WTC11 (cell line): ENCODE measurements around the gene TSPAN1. TPM values are rescaled to one million over a fixed set of nuclear protein-coding genes. Genes with fewer than 3 reads are reported as not detected.

Source experiments
- ATAC-seq: fragments of 200-7000 bp; cut with Tn5 transposase; 2 replicates; pipeline ENCODE4 v1.10.0; 2021; ENCODE audit warnings: mild to moderate bottlenecking, moderate library complexity
- CTCF ChIA-PET: fragments of 300-600 bp; sonication (Branson Sonifier 250); formaldehyde crosslinking; loops from one replicate; lab custom pipeline; 2021; ENCODE audit warnings: antibody characterized with exemption; lab: Charles Lee
- POLR2A ChIA-PET: fragments of 350-600 bp; sonication (Branson Sonifier 250); formaldehyde crosslinking; loops from one replicate; lab custom pipeline; 2021; ENCODE audit warnings: antibody characterized with exemption; lab: Charles Lee
- DNase-seq: peaks from one replicate; pipeline ENCODE4 v3.0.0; 2021; ENCODE audit warnings: low spot score
- H3K27ac Mint-ChIP-seq: 2 replicates; pipeline ENCODE4 v1.8.0; 2021; ENCODE audit warnings: mixed read lengths
- H3K27me3 Mint-ChIP-seq: 2 replicates; pipeline ENCODE4 v1.8.0; 2021; ENCODE audit warnings: low read depth, mild to moderate bottlenecking, moderate library complexity, mixed read lengths
- H3K36me3 Mint-ChIP-seq: 2 replicates; pipeline ENCODE4 v1.8.0; 2021; ENCODE audit warnings: mixed read lengths
- H3K4me1 Mint-ChIP-seq: 2 replicates; pipeline ENCODE4 v1.8.0; 2022; ENCODE audit warnings: mixed read lengths
- H3K4me3 Mint-ChIP-seq: 2 replicates; pipeline ENCODE4 v1.8.0; 2021; ENCODE audit warnings: mild to moderate bottlenecking, moderate library complexity, mixed read lengths
- H3K9me3 Mint-ChIP-seq: 2 replicates; pipeline ENCODE4 v1.8.0; 2021; ENCODE audit warnings: mixed read lengths
- FOXJ3 ChIP-seq: sonication (generic); formaldehyde crosslinking; IDR thresholded peaks from 2 replicates; pipeline ENCODE4 v1.9.0; 2021; ENCODE audit warnings: missing genetic modification reagents, mild to moderate bottlenecking, borderline replicate concordance
- NFYB ChIP-seq: sonication (generic); formaldehyde crosslinking; conservative IDR thresholded peaks from 2 replicates; pipeline ENCODE4 v1.8.0; 2022; ENCODE audit warnings: low read depth, missing genetic modification reagents
- NR3C1 ChIP-seq: sonication (generic); formaldehyde crosslinking; conservative IDR thresholded peaks from 2 replicates; pipeline ENCODE4 v1.8.1; 2023; ENCODE audit warnings: low read depth, mild to moderate bottlenecking, missing genetic modification reagents
- OVOL2 ChIP-seq: fragments of 250-450 bp; sonication (Bioruptor Pico); IDR thresholded peaks from 2 replicates; pipeline ENCODE4 v1.9.0; 2021; ENCODE audit warnings: mild to moderate bottlenecking, borderline replicate concordance
- PRRX2 ChIP-seq: fragments of 250-450 bp; sonication (Bioruptor Pico); IDR thresholded peaks from 2 replicates; pipeline ENCODE4 v1.8.0; 2021; ENCODE audit warnings: mild to moderate bottlenecking
- TP53 ChIP-seq: sonication (generic); formaldehyde crosslinking; IDR thresholded peaks from 2 replicates; pipeline ENCODE4 v1.8.1; 2023; ENCODE audit warnings: mild to moderate bottlenecking, missing genetic modification reagents
- ZNF138 ChIP-seq: sonication (generic); formaldehyde crosslinking; conservative IDR thresholded peaks from 2 replicates; pipeline ENCODE4 v1.8.1; 2022; ENCODE audit warnings: mild to moderate bottlenecking, moderate library complexity, missing genetic modification reagents
- ZNF219 ChIP-seq: sonication (generic); formaldehyde crosslinking; IDR thresholded peaks from 2 replicates; pipeline ENCODE4 v1.8.0; 2023; ENCODE audit warnings: missing genetic modification reagents, mild to moderate bottlenecking, borderline replicate concordance
- ZNF317 ChIP-seq: sonication (generic); formaldehyde crosslinking; IDR thresholded peaks from 2 replicates; pipeline ENCODE4 v1.8.1; 2023; ENCODE audit warnings: low read depth, mild to moderate bottlenecking, moderate library complexity, missing genetic modification reagents, borderline replicate concordance
- ZNF423 ChIP-seq: fragments of 250-450 bp; sonication (Bioruptor Pico); IDR thresholded peaks from 2 replicates; pipeline ENCODE4 v2.1.2; 2022; ENCODE audit warnings: mild to moderate bottlenecking, moderate library complexity
- total RNA-seq: library from RNA; stranded (reverse); gene quantifications from 3 replicates; pipeline ENCODE4 v1.2.3, GENCODE V29; 2021
- TF ChIP-seq, protein P1 (sequence below): fragments of 250-450 bp; sonication (Bioruptor Pico); IDR thresholded peaks from 2 replicates; pipeline ENCODE4 v1.9.0; 2021; ENCODE audit warnings: moderate library complexity, mild to moderate bottlenecking, inconsistent platforms, borderline replicate concordance
- TF ChIP-seq, protein P2 (sequence below): sonication (generic); formaldehyde crosslinking; IDR thresholded peaks from 2 replicates; pipeline ENCODE4 v1.8.0; 2022; ENCODE audit warnings: mild to moderate bottlenecking, missing genetic modification reagents
- TF ChIP-seq, protein P3 (sequence below): sonication (generic); formaldehyde crosslinking; IDR thresholded peaks from 2 replicates; pipeline ENCODE4 v1.8.0; 2023; ENCODE audit warnings: mild to moderate bottlenecking, missing genetic modification reagents
- TF ChIP-seq, protein P4 (sequence below): sonication (generic); formaldehyde crosslinking; IDR thresholded peaks from 2 replicates; pipeline ENCODE4 v1.8.0; 2022; ENCODE audit warnings: missing genetic modification reagents

The TSPAN1 gene
- total RNA-seq, 1 experiment from 2014 or later: 0.50 TPM

DNA sequence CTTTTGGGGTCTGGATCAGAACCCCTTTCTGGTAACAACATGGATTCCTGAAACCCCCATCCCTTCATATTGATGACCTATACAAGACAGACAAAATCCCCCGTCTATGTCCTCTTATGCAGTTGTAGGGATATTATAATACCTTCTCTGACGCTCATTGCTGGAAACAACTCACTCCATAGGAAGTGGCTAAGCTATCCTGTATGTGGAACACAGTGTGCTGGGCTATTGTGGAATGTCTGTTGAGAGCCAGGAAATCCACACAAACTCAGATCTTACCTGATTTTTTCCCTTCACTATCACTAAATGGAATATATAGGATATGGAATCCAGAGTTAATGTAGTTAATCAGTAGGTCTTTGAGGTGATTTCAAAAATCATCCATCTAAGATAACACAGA, 24.8 kb upstream of the TSPAN1 start:
- CTCF ChIA-PET: no interaction called here
- DNase-seq (no peak), ATAC-seq (no peak)
- Mint-ChIP-seq H3K4me3 (no peak overlapping the region), H3K4me1 (peaks cover 9% of the 10 kb centered on the region), H3K27me3 (peaks cover 3% of the 10 kb centered on the region; the same call in 1 of the 2 replicates), H3K36me3 (no peaks in the 10 kb centered on the region), H3K9me3 (peaks cover 3% of the 10 kb centered on the region), H3K27ac (no peak overlapping the region)
- POLR2A ChIA-PET: no interaction called here
- TF ChIP-seq PRRX2 (CRISPR knock-in tag) (no peak), ZNF138 (CRISPR knock-in tag) (no peak), ZNF317 (CRISPR knock-in tag) (no peak), NR3C1 (CRISPR knock-in tag) (no peak), FOXJ3 (CRISPR knock-in tag) (no peak)

DNA sequence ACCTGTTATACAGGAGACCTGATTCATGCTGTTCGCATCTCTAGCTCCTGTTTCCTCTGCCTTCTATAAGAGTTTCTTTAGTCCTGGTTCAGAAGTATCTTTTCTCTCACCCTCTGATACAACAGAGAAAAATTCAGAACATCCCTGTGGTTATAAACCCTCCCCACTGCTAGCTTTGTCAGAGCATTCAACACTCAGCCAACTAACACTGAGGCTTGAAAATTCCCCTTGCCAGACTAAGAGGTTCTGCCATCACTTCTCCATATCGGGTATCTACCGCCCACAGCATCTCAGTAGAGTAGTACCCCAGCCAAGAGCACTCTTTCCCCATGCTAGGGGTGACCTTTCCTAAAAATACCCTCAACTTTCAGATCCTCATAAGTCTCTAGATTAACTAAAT, 22.9 kb upstream of the TSPAN1 start:
- Mint-ChIP-seq H3K9me3 (peaks cover 3% of the 10 kb centered on the region), H3K4me3 (no peak overlapping the region), H3K27ac (no peak overlapping the region), H3K36me3 (no peaks in the 10 kb centered on the region), H3K27me3 (no peaks in the 10 kb centered on the region), H3K4me1 (peaks cover 9% of the 10 kb centered on the region)
- CTCF ChIA-PET: no interaction called here
- POLR2A ChIA-PET: no interaction called here
- ATAC-seq (no peak), DNase-seq (no peak)
- TF ChIP-seq ZNF219 (CRISPR knock-in tag): no peak
- TF ChIP-seq, protein P1, sequence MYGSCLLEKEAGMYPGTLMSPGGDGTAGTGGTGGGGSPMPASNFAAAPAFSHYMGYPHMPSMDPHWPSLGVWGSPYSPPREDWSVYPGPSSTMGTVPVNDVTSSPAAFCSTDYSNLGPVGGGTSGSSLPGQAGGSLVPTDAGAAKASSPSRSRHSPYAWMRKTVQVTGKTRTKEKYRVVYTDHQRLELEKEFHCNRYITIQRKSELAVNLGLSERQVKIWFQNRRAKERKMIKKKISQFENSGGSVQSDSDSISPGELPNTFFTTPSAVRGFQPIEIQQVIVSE (CRISPR knock-in tag): no peak

DNA sequence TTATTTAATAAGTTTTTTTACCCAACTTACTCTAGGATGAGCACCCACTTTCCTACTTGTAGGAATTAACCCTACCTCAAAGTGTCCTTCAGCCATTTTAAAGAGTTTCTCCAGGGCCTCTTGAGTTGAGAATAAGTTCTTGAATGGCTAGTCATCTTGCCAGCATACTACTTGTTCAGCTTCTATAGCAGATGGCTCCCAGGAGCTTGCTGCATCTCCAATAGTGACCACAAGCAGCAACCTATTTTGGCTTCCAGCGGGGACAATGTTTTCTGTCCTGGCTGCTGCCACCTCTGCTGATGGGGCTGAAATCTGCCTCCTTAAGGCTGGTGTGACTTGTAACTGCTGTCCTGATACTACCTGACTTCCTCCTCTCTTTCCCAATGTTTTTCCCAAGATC, 21.7 kb upstream of the TSPAN1 start:
- Mint-ChIP-seq H3K4me1 (peaks cover 9% of the 10 kb centered on the region), H3K27ac (no peak overlapping the region), H3K4me3 (no peak overlapping the region), H3K27me3 (no peaks in the 10 kb centered on the region), H3K9me3 (no peaks in the 10 kb centered on the region), H3K36me3 (no peaks in the 10 kb centered on the region)
- TF ChIP-seq OVOL2 (CRISPR knock-in tag): no peak
- ChIA-PET POLR2A (no interaction called here), CTCF (interaction anchor here (0.9 kb wide), 1 partner anchor 71 kb away, joined by 3 read pairs; no protein-coding TSS in a partner anchor)
- DNase-seq (no peak), ATAC-seq (no peak; the same call in 1 of the 2 replicates)

DNA sequence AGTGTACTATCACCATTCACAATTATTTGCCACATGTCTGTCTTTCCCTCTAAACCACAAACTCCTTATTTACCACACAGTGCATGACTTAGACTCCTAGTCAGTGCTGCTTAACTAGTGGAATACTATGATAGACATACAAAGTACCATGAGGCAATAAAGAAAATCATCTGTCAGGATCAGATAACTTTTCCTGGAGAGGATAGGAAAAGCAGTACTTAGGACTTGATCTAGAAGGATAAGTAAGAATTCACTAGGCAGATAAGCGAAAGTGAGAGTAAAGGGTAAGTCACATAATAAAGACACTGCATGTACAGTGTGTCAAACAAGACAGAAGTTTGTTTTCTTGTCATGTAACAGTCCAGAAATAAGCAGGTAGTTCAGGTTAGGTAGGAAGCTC, 21.2 kb upstream of the TSPAN1 start:
- H3K9me3 Mint-ChIP-seq: no peaks in the 10 kb centered on the region
- H3K36me3 Mint-ChIP-seq: no peaks in the 10 kb centered on the region
- ATAC-seq (no peak), DNase-seq (no peak)
- ChIA-PET POLR2A (interaction anchor here (0.6 kb wide), 1 partner anchor 9 kb away, joined by 3 read pairs; no protein-coding TSS in a partner anchor), CTCF (interaction anchor here (0.9 kb wide), 1 partner anchor 70 kb away, joined by 3 read pairs; no protein-coding TSS in a partner anchor)
- H3K4me3 Mint-ChIP-seq: no peak overlapping the region
- no peak for TF ChIP-seq TP53
- TF ChIP-seq NFYB: no peak
- no peak for TF ChIP-seq ZNF423 (CRISPR knock-in tag)
- peaks cover 4% of the 10 kb centered on the region for H3K4me1 Mint-ChIP-seq
- no peaks in the 10 kb centered on the region for H3K27me3 Mint-ChIP-seq
- no peak overlapping the region for H3K27ac Mint-ChIP-seq

DNA sequence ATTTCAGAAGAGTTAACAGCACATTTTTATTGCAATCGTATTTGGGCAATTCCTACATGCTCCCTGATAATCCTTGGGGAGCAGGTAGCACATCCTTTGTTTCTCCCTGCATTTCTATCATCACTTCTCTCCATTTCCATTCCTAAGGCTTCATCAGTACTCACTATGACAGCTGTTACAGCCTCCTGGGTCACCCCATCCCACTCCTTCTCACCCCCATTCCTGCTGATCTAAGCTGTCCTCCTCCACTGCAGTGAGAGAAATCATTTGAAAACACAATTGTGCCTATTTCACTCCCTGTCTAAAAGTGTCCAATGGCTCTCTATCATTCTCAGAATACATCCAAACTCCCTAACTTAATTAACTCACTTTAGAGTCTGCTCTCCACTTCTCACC, 17.0 kb upstream of the TSPAN1 start:
- Mint-ChIP-seq H3K9me3 (no peaks in the 10 kb centered on the region), H3K36me3 (no peaks in the 10 kb centered on the region), H3K4me1 (no peaks in the 10 kb centered on the region), H3K27ac (no peak overlapping the region), H3K4me3 (no peak overlapping the region), H3K27me3 (no peaks in the 10 kb centered on the region)
- ATAC-seq (no peak), DNase-seq (no peak)
- ChIA-PET CTCF (interaction anchor here (0.8 to 1.2 kb wide), 2 partner anchors 9 to 66 kb away, joined by 4 read pairs; no protein-coding TSS in a partner anchor), POLR2A (no interaction called here)
- TF ChIP-seq, protein P2, sequence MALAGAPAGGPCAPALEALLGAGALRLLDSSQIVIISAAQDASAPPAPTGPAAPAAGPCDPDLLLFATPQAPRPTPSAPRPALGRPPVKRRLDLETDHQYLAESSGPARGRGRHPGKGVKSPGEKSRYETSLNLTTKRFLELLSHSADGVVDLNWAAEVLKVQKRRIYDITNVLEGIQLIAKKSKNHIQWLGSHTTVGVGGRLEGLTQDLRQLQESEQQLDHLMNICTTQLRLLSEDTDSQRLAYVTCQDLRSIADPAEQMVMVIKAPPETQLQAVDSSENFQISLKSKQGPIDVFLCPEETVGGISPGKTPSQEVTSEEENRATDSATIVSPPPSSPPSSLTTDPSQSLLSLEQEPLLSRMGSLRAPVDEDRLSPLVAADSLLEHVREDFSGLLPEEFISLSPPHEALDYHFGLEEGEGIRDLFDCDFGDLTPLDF (CRISPR knock-in tag): no peak
- TF ChIP-seq, protein P3, sequence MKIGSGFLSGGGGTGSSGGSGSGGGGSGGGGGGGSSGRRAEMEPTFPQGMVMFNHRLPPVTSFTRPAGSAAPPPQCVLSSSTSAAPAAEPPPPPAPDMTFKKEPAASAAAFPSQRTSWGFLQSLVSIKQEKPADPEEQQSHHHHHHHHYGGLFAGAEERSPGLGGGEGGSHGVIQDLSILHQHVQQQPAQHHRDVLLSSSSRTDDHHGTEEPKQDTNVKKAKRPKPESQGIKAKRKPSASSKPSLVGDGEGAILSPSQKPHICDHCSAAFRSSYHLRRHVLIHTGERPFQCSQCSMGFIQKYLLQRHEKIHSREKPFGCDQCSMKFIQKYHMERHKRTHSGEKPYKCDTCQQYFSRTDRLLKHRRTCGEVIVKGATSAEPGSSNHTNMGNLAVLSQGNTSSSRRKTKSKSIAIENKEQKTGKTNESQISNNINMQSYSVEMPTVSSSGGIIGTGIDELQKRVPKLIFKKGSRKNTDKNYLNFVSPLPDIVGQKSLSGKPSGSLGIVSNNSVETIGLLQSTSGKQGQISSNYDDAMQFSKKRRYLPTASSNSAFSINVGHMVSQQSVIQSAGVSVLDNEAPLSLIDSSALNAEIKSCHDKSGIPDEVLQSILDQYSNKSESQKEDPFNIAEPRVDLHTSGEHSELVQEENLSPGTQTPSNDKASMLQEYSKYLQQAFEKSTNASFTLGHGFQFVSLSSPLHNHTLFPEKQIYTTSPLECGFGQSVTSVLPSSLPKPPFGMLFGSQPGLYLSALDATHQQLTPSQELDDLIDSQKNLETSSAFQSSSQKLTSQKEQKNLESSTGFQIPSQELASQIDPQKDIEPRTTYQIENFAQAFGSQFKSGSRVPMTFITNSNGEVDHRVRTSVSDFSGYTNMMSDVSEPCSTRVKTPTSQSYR (CRISPR knock-in tag): no peak
- TF ChIP-seq, protein P4, sequence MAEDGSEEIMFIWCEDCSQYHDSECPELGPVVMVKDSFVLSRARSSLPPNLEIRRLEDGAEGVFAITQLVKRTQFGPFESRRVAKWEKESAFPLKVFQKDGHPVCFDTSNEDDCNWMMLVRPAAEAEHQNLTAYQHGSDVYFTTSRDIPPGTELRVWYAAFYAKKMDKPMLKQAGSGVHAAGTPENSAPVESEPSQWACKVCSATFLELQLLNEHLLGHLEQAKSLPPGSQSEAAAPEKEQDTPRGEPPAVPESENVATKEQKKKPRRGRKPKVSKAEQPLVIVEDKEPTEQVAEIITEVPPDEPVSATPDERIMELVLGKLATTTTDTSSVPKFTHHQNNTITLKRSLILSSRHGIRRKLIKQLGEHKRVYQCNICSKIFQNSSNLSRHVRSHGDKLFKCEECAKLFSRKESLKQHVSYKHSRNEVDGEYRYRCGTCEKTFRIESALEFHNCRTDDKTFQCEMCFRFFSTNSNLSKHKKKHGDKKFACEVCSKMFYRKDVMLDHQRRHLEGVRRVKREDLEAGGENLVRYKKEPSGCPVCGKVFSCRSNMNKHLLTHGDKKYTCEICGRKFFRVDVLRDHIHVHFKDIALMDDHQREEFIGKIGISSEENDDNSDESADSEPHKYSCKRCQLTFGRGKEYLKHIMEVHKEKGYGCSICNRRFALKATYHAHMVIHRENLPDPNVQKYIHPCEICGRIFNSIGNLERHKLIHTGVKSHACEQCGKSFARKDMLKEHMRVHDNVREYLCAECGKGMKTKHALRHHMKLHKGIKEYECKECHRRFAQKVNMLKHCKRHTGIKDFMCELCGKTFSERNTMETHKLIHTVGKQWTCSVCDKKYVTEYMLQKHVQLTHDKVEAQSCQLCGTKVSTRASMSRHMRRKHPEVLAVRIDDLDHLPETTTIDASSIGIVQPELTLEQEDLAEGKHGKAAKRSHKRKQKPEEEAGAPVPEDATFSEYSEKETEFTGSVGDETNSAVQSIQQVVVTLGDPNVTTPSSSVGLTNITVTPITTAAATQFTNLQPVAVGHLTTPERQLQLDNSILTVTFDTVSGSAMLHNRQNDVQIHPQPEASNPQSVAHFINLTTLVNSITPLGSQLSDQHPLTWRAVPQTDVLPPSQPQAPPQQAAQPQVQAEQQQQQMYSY (CRISPR knock-in tag): no peak
